Measurements from ENCODE around the gene IGIP. TPM values are rescaled to one million over a fixed set of nuclear protein-coding genes. Genes with fewer than 3 reads are reported as not detected.

The IGIP gene
- 10 to 100 TPM; 12.3 to 14.4 TPM for total RNA-seq
- long read RNA-seq, result 0 reads

DNA sequence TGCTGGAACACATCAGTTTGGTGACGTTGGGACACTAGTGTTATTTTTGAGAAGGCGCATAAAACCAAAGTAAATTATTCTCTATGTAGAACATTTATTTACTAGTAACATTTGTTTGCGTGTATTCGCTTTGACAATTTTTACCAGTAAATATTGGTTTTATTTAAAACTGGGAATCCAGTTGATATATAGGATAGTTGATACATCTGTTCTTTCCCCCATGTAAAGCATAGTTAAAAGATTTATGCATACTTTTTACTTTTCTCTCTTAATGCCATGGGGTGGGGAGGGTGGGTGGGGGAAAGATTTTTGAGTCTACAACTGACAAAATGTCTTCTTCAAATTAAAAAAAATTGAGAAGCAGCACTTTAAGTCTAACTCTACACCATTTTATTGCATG lies at the start of gene IGIP:
Gene IGIP (plus strand): TSS at position 301 of the 400 bp plus-strand sequence. CDS start 2,540 bp downstream, outside the sequence.
- DNase-seq (no peak), ATAC-seq (no peak)
- intact Hi-C loops (cut with DNase I), result no loop called here

DNA sequence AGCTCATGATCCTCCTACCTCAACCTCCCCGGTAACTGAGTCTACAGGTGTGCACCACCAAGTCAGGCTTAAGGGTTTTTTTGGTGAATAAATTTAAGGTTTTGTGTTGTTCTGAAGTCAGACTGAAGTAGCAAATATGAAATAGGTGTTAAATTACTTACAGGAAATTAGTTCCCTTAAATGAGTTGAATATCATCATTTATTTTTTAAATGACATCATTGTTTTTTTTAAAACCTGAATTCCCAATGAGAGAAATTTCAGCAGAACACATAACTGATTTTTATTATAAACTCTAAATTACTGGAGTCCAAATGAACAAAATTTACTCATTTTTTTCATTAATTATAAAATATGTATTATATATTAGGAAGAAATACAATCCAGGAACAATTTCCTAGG lies 49.6 kb upstream of the IGIP start:
- intact Hi-C loops (cut with DNase I), result loop anchor here in 1 of 2 donors (10.0 kb wide), 1 partner anchor 279 kb away; no protein-coding TSS in a partner anchor

DNA sequence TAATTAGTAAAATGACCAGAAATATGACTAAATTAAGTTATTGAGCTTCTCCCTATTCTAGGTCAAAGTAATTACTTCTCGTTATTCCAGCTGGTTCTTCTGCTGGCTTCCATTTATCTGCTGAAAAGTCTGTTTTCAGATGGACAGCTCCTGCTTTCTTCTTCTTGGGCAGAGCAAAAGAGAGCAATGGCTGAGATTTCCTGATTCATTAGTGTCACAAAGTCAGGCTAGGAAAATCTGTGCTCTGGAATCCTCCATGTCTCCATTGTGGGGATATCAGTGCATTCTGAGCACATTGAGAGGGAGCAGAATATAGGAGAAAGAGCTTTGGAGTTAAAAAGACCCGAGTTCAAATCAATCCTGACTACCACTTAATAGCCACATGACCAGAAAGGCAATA lies 48.9 kb upstream of the IGIP start:
- intact Hi-C loops (cut with DNase I), result loop anchor here in 1 of 2 donors (10.0 kb wide), 1 partner anchor 278 kb away; no protein-coding TSS in a partner anchor
- ATAC-seq, result no peak
- DNase-seq, result no peak

More for the DNA sequence above, 49.6 kb upstream of the IGIP start:
- ATAC-seq (no peak), DNase-seq (no peak)

DNA sequence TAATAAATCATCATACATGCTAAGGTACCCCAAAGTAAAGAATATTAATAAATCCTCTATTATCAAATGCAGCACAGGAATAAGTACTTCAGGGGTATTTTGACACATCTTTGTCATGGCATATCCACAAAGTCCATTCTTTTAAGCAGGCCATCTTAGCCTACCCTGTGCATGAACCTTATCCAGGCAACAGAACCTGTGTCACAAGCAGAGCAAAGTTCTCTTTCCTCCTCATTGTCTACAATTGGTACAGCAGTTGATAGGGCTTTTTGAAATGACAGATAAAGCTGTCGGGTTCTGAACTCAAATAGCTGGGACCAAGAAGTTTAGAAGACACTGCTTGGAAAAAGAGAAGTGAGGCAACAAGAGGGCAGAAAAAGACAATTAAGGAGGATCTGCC lies 42.6 kb upstream of the IGIP start:
- intact Hi-C loops (cut with DNase I), result no loop called here
- ATAC-seq (no peak), DNase-seq (no peak)

DNA sequence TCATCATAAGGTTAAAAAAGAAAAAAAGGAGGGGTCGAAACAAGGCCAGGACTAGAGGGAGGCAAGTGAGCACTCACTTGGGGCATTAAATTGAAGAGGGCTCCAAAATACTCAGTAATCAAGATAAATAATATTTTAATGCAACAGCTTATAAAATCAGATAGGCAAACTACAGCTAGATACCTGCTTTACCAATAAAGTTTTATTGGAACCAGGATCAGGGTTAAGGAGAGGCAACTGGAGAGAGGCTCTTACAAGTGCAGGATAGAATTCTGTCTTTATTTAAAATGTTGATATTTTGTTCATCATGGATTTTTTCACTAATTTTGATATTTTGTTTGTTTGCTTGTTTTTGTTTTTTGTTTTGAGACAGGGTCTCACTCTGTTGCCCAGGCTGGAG lies 42.1 kb upstream of the IGIP start:
- DNase-seq (no peak), ATAC-seq (no peak)
- intact Hi-C loops (cut with DNase I), result no loop called here

DNA sequence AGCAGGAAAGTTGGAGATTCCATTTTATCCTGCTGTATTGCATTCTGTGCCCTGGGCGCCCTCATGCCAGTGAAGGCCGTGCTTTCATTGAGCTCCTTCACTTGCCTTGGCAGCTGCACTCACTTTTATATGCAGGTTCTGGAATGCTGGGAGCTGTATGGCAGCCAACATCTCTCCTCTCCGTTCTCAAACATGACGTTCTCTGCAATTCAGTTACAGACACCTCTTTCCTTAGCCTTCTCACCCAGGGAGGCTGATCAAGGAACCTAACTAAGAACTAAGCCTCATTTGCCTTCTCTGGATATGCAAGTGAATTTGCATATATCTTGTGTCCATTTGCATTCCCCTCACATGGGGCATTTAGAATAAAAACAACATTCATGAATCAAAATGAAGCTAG lies 41.2 kb upstream of the IGIP start:
- intact Hi-C loops (cut with DNase I), result no loop called here
- ATAC-seq, result peak; percentile 72 to 88
- DNase-seq, result no peak

DNA sequence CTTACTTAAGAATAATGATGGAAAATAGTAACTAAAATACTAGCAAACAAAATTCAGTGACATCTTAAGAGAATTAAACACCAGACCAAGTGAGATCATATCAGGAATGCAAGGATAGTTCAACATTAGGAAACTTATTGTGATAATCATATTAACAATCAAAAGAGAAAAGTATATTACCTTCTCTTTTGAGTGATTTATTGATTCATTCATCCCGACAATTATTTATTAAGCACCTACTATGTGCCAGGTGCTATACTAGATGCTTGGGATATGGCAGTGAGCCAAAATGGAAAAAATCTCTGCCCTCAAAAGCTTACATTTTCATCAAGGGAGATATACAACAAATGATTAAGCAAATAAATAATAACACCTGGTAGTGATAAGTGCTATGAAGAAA lies 35.5 kb upstream of the IGIP start:
- intact Hi-C loops (cut with DNase I), result no loop called here
- no peak for DNase-seq
- ATAC-seq, result no peak

DNA sequence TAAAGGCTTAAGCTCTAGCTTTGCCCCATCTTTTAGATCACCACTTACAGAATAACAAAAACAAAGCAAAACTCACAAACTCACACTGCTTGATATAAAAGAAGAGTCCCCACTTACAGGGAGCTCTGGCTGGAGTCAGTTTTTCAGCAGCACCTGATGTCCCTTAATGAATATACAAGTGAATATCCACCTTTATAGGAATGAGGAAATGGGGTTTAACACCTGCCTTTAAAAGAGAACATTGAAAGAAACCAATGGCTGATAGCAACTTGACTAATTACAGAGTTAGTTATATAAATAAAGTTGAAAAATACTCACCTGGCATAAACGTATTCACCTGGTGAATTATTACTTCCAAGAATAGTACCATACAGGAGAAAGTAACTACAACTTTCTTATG lies 32.6 kb upstream of the IGIP start:
- intact Hi-C loops (cut with DNase I), result no loop called here
- DNase-seq (no peak), ATAC-seq (no peak)

DNA sequence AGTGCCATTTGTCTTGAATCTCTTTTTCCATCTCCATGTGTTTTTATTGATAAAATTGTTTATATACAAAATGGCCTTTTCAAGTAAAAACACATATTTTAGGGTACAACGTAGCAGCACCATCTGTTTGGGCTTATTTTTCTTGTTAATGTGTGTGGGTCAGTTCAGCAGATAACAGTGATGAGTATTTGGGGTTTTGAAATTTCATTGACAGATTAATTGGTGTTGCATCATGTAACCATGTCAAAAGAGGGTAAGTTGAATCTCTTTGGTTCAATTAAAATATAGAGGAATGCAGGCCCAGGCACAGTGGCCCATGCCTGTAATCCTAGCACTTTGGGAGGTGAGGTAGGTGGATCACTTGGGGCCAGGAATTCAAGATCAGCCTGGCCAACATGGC lies 31.9 kb upstream of the IGIP start:
- no peak for ATAC-seq
- no peak for DNase-seq
- intact Hi-C loops (cut with DNase I), result no loop called here

DNA sequence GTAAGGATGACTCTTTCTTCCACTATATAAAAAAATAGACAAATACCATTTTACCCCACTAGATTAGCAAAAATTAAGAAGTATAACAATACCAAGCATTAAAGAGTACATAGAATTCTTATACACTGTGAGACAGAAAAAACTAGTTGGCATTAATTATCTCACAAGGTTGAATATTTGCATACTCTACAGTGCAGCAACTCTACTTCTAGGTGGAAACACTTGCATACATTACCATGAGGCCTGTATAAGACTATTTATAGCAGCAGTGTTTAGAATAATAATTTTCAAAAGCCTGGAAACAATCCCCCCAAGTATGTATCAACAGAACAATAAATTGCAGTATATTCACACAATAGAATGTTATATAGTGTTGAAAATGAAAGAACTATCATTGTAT lies 30.8 kb upstream of the IGIP start:
- no peak for ATAC-seq

DNA sequence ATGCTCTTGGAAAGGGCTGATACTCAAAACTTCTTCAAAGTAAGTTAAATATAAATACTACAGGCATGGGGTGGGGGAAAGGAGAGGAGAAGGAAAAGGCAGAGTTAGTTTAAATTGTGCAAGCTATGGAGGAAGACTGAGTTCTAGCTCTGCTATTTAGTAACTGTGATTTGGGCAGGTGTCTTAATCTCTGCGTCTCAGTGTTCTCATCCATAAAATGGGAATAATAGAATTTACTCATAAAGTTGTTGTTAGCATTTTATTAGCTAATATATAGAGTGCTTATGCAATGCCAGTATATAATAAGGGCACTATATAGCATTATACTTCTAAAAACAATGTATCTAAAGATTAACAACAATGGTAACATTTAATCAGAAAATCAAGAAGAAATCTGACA lies 24.6 kb upstream of the IGIP start:
- DNase-seq, result no peak
- no peak for ATAC-seq
- intact Hi-C loops (cut with DNase I), result no loop called here

More for the DNA sequence above, 30.8 kb upstream of the IGIP start:
- intact Hi-C loops (cut with DNase I), result no loop called here
- no peak for DNase-seq

DNA sequence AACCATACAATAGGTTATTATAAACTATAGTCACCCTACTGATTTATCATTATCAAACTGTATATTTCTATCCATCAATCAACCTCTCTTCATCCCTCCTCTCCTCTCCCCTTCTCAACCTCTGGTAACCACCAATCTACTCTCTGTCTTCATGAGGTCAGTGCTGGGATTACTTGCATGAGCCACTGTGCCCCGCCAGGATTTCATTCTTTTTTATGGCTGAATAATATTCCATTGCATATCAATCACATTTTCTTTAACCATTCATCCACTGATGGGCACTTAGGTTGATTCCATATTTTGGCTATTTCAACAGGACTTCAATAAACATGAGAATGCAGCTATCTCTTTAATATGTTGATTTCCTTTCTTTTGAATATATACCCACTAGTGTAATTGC lies 22.6 kb upstream of the IGIP start:
- intact Hi-C loops (cut with DNase I), result no loop called here
- ATAC-seq, result no peak
- DNase-seq, result no peak

DNA sequence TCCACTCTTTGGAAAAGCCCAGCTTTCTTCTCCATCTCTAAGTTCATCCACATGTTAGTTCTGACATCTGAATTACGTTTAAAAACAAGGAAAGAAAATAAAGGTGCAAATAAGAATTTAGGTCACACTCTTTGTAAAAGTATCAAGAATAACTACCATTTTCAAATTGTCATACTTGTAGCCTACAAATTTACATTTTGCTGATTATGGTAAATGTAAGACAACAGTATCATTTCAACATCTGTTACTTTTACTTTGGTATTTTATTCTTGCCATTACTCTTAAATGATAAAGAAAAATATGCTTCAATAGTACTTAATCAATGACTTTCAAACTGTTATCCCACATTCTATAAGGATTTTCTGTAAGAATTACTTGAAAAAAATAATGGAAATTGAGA lies 21.6 kb upstream of the IGIP start:
- intact Hi-C loops (cut with DNase I), result no loop called here
- no peak for DNase-seq
- no peak for ATAC-seq

DNA sequence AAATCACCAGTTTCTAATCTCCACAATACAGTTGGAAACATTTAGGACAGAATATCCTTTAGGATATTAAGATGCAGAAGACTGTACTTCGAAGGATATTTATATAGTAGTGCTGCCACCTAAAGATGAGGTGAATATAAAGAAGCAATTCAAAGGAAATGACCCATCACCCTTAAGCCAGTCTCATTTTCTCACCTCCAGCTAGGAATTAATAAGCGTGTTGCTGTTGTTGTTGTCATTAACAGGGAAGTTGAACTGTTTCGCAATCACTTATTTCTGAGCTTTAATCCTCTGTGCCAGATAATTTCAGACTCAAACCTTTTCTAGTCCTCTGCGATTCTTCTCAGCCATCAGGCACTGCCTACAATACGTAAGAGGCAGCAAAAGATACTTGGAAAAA lies 19.6 kb upstream of the IGIP start:
- ATAC-seq, result no peak
- no peak for DNase-seq
- intact Hi-C loops (cut with DNase I), result loop anchor here in 1 of 2 donors (5.0 kb wide), 1 partner anchor 36 kb away; no protein-coding TSS in a partner anchor

DNA sequence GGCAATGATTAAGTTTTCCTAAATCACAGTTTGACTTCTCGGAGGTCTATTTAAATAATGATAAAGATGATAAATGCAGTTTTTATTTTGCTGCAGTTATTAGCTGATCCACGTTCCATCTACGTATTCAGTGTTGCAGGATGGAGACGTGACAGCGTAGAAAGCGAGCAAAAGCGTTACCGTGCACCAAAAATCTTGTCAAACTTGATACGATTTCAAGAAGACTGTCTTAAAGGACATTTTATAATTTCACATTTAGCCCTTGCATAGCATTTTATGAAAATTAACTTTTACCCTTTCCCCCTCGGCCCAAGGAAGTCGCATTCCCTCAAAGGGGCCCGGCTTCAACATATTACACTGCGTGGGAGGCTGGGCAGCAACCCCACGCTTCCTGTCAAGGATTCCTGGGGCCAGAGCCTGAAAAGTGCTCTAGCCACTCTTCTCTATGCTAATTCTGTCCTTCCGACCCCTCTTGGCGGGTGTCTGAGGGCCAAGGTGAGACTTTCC lies 18.9 kb upstream of the IGIP start:
- intact Hi-C loops (cut with DNase I), result loop anchor here in 1 of 2 donors (5.0 kb wide), 1 partner anchor 35 kb away; no protein-coding TSS in a partner anchor
- DNase-seq, result no peak
- peak; percentile 17 to 24 for ATAC-seq

DNA sequence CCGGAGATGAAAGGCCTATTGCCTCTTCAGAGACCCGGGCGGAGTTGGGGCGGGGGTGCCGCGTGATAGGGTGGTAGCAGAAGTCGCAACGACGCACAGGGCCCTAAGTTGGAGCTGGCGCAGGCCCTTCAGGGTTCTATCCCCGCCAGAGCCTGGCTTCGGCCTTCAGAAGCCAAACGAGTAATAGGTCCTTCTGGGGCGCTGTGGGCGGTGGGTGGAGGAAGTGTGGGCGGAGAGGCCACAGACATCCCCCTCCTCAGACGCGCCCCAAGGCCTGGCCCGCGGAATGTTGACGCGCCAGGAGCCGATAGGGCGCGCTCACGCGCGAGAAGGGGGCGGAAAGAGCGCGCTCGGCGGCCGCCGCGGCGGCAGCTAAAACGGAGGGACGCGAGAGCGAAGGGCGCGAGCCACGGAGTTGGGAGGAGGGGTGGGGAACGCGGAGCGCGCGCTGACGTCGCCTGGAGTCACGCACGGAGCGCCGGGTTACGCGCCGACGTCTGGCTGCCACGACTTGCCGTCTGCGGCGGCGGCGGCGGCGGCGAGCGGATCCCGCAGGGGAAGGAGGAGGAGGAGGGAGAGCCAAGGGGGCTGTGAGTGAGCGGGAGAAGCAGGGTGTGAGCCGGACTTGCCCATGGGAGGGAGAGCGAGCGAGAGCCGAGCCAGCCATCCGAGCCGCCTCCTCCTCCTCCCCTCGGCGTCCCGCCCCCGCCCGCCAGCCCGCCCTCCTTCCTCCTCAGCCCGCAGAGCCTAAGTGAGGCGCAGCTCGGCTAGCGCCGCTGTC lies 18.2 kb upstream of the IGIP start:
- intact Hi-C loops (cut with DNase I), result loop anchor here in 1 of 2 donors (5.0 kb wide), 1 partner anchor 35 kb away; no protein-coding TSS in a partner anchor
- ATAC-seq (peak; percentile 96 to 98), DNase-seq (peak; percentile 94)

DNA sequence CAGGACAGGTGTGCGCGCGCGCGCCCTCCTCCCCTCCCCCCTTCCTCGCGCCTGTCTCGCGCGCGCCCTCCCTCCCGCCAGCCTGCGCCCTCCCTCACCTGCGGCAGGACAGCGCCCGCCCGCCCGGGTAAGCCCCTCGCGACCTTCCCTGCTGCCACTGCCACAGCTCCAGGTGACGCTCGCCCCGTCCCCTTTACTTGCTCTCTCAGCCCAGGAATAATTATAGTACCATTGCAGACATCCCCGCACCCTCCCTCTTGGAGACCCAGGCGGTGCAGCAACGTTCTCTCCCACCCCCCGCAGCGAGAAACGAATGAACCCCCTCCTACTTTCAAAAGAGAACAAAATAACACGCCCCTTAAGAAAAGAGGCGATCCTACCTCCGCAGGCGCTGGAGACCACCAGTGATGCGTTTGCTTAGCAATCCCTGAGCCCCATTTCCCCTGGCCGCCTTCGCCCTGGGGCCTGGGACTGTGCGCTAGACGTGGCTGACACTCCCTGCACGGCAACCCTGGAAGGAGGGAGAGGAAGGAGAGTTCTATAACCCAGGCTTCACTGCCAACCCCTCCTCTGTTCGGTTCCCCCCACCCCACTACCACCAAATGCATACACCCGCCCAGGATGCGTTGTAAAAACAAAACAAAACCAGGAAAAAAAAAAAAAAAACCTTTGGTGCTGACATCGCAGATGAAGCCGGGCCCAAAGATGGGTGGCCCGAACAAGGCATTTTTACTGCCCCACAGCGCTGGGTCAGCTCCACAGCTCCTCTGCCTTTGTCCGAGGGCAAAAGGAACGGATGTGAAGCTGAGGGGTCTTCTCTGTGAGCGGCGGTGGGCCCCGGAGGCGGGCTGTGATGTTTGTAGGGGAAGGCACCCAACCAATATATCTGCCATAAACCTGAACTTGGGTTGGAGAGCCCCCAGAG lies 17.4 kb upstream of the IGIP start:
- intact Hi-C loops (cut with DNase I), result loop anchor here in 1 of 2 donors (5.0 kb wide), 1 partner anchor 34 kb away; no protein-coding TSS in a partner anchor
- ATAC-seq (peak in 1 of 2 donors; percentile 7), DNase-seq (peak; percentile 33)

DNA sequence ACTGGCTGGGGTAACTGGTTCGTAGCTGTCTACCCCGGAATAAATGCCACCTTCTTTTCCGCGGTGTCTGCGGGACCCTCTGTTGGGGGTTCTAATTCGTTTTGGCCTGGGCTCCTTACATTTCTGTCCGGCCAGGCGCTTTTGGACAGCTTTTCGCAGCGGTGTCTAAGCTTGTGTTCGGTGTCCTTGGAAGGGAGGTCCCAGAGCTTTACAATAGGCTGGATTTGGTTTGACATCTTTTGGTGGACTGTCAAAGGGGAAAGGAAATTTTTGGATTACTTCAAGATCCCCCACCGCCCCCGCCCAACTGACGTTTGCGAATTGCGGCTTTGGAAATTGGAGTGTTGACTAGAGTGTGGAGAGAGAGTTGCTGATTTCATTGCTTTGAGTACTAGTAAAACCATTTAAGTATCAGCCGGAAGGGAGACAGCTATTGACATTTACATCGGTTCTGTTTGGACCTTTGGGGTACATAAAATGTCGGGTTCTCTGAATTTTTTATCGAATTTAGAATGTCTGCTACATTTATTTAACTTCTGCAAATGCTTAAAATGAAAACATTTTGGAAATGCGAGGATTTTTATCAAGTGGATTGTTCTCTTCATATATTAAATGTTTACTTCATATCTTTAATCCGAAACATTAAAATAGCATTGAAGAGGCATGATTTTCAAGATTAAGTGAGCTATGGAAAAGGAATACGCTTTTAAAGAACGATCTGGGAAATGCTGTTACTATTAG lies 16.5 kb upstream of the IGIP start:
- no peak for DNase-seq
- intact Hi-C loops (cut with DNase I), result loop anchor here in 1 of 2 donors (5.0 kb wide), 1 partner anchor 33 kb away; no protein-coding TSS in a partner anchor
- no peak for ATAC-seq

Measured in left cardiac atrium (tissue), 4 donors.